HG03060 (cell line): ENCODE results near the gene POLA1.

Experiments
- ATAC-seq: cut with Tn5 transposase; IDR thresholded peaks from one replicate; pipeline ENCODE4 v1.9.1; 2021; ENCODE audit warnings: low read depth, moderate number of reproducible peaks; ENCODE audit not compliant: unreplicated experiment

Gene POLA1

DNA sequence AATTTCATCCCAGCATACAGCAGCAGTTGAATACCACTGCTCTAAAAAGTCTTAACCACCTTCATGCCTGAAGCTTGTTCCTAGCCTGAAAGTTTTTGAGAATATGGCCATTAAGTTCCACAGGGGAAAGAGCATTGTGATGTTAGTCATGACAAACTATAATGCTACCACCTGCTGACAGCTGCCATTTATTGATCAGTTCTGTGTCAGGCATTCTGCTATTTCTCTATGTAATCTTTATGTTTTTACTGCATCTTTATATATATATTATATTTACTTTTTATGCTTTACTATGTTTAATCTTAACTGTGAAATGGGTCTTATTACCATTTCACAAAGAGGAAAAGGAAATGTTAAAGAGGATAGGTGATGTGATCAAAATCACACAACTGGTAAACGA is 268.1 kb downstream of the POLA1 start:
- no peak for ATAC-seq

DNA sequence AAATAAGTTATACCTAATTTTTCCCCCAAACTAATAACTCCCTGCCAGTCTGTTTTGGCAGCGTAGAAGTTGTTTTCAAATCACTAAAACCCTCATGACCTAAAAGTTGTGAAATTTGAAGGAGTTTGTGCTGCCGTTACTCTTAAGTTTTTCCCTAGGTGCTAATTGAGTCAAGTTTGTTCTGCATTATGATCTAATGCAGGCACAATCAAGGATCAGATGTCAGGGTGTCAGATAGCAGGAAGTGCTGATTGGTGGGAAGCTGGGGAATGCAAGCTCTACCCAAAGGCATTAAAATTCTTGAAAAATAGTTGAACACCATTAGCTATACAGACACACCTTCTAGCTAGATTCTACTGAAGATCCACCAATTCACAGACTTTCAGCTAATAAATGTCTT is 270.1 kb downstream of the POLA1 start:
- no peak for ATAC-seq

DNA sequence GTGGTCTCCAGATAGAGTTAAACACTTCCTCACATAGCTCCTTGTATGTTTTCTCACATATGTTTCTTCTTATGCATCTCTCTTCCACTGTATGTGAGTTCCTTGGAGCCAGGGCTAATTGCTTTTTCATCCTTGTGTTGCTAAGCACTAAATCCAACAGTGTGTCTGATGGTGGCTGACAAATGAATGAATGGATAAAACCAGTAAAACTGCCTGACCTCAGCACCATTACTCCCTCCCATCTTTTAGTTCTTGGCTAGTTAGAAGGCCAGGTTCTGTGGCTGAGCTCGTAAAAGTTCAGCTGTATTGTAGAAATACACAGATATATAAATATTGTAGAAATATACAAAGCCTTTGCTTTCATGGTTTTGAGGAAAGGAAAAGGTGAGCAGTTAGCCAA is 271.7 kb downstream of the POLA1 start:
- no peak for ATAC-seq

DNA sequence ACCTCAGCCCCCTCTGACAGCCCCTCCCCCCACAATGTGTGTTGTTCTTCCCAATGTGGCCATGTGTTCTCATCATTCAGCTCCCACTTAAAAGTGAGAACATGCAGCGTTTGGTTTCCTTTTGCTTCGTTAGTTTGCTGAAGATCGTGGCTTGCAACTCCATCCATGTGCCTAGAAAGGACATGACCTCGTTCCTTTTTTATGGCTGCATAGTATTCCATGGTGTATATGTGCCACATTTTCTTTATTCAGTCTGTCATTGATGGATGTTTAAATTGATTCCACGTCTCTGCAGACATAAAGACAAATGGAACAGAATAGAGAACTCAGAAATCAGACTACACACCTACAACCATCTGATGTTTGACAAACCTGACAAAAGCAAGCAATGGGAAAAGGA is 276.1 kb downstream of the POLA1 start:
- no peak for ATAC-seq

DNA sequence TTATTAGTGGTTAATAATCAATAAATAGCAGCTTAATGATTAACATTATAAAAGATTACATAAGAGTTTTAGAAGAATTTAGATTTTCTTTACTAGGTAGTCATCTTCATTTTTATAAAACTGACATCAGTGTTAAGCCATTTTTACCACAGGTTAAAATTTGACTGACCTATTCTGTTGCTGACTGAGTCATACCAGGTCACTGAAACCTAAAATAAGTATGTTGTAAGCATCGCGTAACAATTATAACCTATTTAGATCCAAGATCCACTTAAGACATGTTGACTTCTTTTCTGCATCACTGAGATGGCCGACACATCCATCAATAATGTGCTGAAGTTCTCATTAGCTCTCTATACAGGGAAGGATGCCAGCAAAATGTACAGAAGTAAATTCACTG is 285.4 kb downstream of the POLA1 start:
- ATAC-seq: no peak

DNA sequence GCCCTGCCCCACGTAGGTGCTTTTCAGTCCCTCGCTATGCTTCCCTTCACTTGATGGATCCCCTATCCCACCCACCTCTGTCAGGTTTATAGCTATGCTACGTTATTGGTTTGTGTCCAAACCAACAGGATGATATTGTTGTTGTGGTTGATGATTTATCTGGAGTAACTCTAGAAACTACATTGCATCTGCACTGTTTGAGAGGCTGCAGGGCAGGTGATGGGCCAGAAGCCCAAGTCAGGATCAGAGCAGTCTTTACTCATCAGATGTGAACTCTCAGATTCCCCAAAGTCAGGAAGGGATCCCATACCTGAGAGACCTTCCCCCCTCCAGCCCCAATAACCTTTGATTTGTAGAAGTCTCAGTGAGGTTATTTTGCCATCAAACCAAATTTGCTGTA is 287.3 kb downstream of the POLA1 start:
- no peak for ATAC-seq

DNA sequence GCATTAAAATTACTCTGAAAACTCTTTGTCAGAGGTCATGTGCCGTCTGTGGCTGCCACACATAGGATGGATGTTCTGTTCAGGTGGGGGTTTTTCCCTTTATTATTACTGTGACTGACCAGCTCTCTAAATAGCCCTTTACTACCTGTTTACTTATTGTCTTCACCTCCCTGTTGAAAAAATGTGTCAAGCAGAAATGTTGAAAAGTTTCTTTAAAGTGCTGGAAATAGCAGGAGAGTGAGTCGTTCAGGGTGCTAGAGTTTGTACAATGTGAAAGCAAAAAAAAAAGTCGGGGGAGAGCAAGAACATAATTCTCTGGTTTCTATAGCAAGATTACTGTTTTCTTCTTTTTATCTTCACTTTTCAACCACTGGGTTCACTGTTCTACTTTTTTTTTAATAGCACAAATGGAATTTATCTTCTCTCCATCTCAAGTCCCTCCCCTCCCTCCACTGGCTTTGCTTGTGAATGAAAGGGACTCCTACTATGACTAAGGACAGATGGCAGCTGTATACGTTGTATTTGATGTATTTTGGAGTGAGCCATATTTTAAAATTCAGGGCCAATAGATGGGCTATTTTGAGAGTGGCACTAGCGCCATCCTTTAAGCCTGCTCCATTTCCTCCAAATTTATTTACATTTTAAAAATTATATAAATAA is 288.7 kb downstream of the POLA1 start:
- ATAC-seq: no peak

DNA sequence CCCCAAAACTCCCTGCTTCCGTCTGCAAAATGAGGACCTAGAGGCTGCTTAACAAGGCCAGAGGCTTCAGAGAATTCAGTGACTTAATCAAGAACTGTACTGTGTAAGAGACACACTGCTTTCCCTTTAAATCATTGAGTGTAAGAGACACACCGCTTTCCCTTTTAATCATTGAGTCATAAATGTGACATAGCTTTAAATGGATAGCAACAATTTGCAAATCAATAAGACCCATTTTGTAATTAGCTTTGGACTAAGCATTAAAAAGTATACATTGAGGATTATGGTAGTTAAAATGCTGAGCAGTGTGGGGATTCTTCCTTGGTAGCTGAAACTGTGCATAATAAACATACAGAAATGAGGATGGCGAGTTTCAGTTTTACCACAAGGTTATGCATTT is 290.2 kb downstream of the POLA1 start:
- no peak for ATAC-seq

DNA sequence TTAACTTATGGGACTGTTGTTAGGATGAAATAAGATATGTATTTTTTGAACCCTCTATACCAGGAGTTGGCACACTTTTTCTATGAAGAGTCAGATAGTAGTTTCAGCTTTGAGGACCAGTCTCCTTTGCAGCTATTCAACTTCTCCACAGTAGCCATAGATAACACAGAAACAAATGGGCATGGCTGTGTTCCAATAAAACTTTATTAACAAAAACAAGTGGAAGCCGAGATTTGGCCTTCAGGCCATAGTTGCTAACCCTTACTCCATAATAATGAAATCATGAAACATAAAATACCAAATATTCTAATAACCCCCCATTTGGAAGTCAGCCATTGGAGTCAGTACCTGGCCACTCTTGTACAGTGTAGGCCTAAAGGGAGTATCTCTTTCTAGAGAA is 291.4 kb downstream of the POLA1 start:
- ATAC-seq: no peak

DNA sequence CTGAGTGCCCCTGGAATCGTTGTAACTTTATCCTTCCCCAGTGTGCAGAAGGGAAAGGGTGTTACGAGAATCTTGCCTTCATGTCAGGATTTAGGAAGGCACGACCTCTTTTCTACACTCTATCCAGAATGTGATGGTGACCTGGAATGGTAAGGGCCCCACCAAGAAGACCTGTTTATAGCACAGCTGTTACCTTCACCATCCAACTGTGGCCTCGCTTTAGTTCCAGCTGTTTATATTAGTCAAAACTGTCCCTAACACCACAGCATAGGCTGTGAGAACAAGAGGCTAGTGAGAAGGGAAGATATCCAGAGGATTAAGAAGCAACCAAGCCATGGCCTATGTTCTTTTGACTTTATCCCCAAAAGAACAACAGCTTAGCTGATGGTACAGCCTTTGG is 294.0 kb downstream of the POLA1 start:
- no peak for ATAC-seq

DNA sequence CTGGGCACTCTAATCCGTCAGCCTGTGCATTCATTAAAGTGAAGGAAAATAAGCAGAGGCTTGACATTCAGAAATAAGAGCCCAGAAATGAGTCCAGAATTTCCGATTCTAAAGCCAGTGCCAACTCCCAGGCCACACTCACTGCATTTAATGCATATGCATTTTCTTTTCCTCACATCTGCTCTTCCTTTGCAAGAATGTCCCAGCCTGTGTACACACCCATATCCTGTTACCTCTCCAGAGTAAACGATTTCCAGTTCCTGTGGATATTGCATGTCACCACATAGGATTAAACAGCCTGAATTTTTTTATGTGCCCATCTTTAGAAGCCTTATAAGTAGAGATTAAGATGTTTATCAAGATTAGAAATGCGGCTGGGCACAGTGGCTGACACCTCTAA is 294.6 kb downstream of the POLA1 start:
- no peak for ATAC-seq

DNA sequence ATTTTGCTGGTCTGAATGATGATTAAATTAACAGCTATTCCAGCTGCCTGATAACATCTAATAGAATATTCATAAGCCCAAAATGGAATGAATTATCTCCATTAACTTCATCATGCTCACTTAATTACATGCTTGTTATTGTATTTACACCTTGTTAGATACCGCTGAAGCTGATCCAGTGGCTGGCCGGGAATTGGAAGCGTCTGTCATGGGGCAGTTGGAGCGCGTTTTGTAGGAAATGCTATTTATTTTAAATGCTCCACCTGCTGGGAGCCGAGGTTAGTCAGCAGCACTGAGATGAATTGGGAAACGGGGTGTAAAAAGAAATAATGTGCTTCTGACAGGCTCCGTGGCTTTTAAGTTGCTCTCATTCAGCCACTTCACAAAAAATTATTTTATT is 296.8 kb downstream of the POLA1 start:
- no peak for ATAC-seq

DNA sequence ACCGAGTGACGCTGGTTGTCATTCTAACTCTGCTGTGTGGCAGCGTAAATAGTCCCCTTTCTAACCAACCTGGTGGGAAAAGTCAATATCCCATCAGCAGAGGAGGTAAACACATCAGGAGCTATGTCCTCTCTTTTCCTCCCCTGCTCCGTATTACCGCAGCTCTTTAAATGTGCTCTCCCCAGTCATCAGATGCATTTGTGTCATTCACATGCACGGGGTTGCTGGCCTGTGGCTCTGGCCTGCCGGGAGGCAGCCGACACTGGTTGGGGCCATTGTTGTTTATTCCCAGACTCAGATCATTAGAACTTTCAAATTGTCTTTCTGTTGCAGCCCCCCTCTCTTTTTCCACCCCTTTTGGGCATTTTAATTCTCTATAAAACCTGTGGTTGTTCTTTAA is 300.2 kb downstream of the POLA1 start:
- no peak for ATAC-seq

DNA sequence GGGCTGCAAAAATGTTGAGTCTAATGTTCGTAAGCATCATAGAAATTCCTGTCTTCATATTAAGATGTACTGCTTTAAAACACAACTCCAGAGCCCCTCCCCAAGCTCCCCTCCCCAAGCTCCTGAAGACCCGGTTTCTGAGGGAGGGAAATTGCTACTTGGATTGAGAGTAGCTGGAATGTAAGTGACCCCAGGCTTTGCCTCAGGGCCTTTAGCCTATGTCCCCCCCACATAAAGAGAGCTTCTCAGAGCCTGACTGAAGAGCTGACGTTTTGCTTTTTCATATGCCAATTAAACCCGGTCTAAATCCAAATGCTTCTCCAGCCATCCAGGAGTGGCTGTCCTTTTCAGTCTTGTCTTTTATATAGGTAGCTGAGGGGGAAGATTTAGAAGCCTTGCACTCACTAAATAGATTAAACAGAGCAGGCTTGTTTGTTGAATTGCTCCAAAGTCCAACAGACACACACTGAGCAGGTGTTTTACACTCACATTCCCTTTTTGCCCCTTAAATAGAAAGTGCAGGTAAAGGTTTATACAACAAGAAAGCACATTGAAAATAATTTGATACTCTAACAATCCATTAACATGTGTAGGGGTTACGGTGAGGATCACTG is 302.5 kb downstream of the POLA1 start:
- ATAC-seq: no peak

DNA sequence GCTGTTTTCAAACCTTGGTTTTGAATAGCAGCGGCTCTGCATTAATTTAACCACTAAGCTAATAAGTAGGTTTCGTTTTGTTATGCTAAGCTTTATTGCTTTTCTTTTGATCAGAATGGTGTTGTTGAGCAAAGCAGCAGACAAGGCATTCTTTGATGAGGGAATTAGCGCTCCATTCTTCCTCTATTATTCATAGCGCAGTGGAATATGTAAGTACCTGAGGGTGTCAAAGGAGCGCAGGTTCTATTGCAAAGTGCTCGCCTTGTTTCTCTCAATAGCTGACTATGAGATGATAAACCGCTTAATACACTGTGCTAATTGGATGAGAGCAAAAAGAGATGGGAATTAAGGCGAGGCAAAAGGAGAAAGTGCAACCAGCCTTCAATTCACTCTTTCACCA is 305.8 kb downstream of the POLA1 start:
- no peak for ATAC-seq

DNA sequence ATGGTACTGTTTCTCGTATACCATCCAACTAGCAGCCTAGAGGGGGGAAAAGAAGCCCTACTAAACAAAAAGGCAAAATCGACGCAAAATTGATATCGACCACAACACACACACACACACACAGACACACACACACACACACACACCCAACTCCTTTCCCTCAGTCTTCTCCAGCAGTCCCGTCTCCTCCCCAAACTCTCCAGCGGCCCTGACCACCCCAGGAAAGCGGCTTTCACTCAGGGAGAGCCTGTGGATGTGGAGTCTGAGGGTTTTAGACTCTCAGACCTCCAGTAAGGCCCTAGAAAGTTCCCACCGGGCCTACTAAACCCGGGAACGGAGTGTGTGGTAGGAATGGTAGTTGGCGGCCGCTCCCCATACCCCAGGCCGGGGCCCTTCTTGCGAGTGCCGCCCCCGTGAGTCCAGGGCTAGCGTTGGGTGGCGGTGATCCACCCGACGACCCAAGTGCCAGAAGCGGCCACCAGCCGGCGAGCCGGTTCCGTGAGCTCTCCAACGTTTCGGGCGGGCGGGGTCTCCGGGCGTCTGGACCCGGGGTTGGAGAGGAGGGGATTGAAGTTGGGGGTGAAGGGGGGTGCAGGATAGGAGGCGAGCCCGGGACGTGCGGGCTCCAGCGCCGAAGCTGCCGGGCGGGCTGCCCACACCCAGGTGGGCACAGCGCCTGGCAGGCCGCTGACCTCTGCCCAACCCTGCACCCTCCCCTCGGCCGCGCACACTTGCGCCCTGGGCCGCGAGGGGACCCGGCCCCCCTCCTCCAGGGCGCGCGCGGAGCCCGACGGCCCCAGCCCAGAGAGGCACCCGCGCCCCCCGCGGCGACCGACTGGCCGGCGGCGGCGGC is 308.3 kb downstream of the POLA1 start:
- no peak for ATAC-seq

DNA sequence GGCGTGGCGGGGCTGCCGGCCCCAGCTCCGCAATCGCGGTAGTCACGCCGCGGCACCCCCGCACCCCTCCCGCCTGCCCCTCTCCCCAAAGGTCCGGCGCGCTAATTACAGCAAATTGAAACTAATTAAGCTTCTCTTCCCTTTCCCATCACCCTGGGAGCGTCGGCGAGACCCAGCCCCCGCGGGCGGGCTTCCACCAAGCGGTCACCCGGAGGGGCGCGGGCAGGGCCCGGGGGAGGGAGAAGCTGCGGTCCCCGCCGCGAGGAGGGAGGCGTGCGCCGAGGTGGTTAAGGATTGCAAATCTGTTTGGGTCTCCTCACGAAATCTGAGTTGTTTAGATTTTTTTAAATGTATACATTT is 308.9 kb downstream of the POLA1 start:
- ATAC-seq: no peak

DNA sequence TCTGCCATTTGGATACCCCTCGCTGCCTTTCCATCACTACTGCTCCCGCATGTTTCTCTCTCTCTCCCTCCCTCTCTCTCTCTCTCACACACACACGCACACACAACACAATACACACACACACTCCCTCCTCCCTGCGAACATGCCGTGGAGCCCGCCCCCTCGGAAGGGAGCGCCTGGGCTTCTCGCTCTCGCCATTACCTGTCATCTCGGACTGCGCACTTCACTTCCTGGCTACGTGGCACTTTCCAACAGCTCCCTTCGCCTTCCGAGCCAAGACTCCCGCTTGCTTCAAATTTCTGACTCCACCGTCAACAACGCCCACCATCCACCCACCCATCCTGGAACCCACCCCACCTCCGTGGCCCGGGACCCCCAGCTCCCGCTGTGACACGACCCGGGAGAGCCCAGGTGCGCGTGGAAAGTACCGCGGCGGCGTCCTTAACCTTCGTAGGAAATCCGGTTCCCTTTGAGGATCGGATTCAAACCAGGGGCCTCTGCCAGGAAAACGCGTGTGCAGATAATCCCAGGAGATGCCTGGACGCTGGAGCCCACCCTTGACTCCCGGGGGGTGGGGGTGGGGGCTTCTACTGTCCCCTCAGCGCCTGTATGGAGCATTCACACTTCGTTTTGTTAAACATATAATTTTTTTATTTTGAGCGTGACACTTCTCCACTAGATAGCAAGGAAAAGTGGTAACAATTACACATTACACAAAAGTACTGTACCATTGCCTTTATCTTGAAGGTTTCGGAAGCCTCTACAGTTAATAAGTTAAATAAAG is 309.5 kb downstream of the POLA1 start:
- ATAC-seq: no peak

DNA sequence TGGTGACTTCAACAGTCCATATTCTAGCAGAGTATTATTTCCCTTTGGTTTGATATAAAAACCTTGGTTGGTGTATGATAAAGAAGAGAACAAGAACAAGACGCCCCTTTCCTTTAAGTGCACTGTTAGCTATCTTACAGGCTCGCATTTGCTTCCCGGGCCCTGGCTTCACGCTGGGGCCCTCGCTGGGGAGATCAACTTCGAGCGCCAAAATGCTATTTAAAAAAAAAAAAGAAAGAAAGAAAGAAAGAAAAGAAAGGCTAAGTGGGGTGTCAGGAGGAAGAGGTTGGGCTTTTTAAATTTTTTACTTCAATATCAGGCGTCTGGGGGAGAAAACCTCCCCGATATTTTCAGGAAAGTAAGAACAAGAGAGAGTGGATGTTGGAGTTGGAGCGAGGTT is 310.3 kb downstream of the POLA1 start:
- no peak for ATAC-seq

DNA sequence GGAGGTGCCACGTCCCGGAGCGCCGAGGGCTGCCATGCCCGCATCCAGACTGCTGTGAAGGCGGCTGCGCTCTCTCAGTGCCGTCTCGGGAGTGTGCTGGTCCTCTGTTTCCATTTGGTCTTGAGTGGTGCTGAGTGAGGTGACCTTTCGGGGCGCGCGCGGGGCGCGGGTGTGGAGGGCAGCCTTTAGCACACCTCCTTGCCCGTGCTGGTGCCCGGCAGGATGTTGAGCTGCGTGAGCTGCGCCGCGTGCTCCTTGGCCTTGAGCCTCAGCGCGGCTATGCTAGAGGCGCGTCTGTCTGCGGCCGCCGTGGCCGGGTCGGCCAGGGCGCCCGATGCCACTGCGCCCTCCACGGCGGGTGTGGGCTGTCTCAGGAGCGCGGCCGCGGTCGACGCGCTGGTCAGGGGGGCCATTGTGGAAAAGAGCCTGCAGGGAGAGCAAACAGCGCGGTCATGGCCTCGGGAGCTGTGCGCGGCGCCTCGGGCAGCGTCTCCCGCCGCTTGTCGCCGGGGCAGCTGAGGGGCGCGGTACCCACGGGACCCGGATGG is 310.8 kb downstream of the POLA1 start:
- no peak for ATAC-seq

DNA sequence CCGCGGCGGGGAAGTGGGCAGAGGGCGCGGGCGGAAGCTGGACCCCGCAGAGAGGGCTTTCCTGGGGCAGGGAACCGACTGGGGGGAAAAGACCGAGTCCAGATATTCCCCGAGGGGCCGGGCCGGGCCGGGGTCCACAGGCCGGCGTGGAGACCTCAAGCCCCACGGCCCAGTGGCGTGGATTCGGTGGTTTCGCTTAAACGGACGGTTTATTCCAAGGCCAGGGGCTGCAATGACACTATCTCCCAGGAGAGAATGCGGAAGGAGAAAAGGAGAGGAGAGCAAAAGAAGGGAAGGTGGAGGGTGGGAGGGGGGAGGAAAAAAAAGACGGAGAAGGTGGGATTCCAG is 311.3 kb downstream of the POLA1 start:
- no peak for ATAC-seq
